PC-3 (cell line): ENCODE measurements around the gene ADARB2. TPM values are rescaled to one million over a fixed set of nuclear protein-coding genes. Genes with fewer than 3 reads are reported as not detected.

Source experiments
- ATAC-seq: fragments of 200-7000 bp; cut with Tn5 transposase; 2 replicates; pipeline ENCODE4 v1.9.1; 2020; ENCODE audit warnings: mild to moderate bottlenecking, moderate library complexity
- BruUV-seq: library from RNA; stranded (reverse); fragments of 400-500 nt; replicated peaks from 2 replicates; lab custom pipeline; 2021; lab: Mats Ljungman, UMichigan
- CTCF ChIA-PET: fragments of 300-600 bp; sonication (Branson Sonifier 250); formaldehyde crosslinking; loops from one replicate; lab custom pipeline; 2022; ENCODE audit warnings: antibody characterized with exemption; lab: Charles Lee
- POLR2A ChIA-PET: fragments of 300-600 bp; sonication (Branson Sonifier 250); formaldehyde crosslinking; loops from one replicate; lab custom pipeline; 2022; ENCODE audit warnings: antibody characterized with exemption; ENCODE audit not compliant: unreplicated experiment; lab: Charles Lee
- DNase-seq: peaks from one replicate; pipeline ENCODE4 v3.0.0-alpha.2; 2015
- H2AFZ ChIP-seq: fragments of 300-600 bp; sonication (generic); 2 replicates; pipeline ENCODE4 v1.6.0; 2016; ENCODE audit warnings: antibody characterized with exemption, low read length
- H3F3A ChIP-seq: fragments of 300-600 bp; sonication (generic); one replicate; pipeline ENCODE4 v1.6.0; 2017; ENCODE audit warnings: antibody characterized with exemption, low read length, control low read depth, mild to moderate bottlenecking; ENCODE audit not compliant: unreplicated experiment
- H3K27ac ChIP-seq: fragments of 300-600 bp; sonication (generic); 2 replicates; pipeline ENCODE4 v1.5.1; 2016; ENCODE audit warnings: mild to moderate bottlenecking, low read length
- H3K27me3 ChIP-seq: fragments of 300-600 bp; sonication (generic); 2 replicates; pipeline ENCODE4 v1.6.1; 2016; ENCODE audit warnings: low read length, mixed read lengths
- H3K36me3 ChIP-seq: fragments of 300-600 bp; sonication (generic); 2 replicates; pipeline ENCODE4 v1.6.1; 2016; ENCODE audit warnings: low read depth, mixed run types, low read length, mixed read lengths
- H3K4me1 ChIP-seq: fragments of 300-600 bp; sonication (generic); 2 replicates; pipeline ENCODE4 v1.5.1; 2016; ENCODE audit warnings: low read length; ENCODE audit not compliant: insufficient read depth
- H3K4me2 ChIP-seq: fragments of 300-600 bp; sonication (generic); 2 replicates; pipeline ENCODE4 v1.6.0; 2016; ENCODE audit warnings: low read length
- H3K4me3 ChIP-seq: fragments of 300-600 bp; sonication (generic); 2 replicates; pipeline ENCODE4 v1.5.1; 2016; ENCODE audit warnings: mild to moderate bottlenecking, low read length, mixed read lengths
- H3K79me2 ChIP-seq: fragments of 300-600 bp; sonication (generic); 2 replicates; pipeline ENCODE4 v1.6.1; 2017; ENCODE audit warnings: low read length, mixed read lengths
- H3K9ac ChIP-seq: fragments of 300-600 bp; sonication (generic); 2 replicates; pipeline ENCODE4 v1.6.0; 2016; ENCODE audit warnings: mild to moderate bottlenecking, low read length
- H3K9me2 ChIP-seq: fragments of 300-600 bp; sonication (generic); replicated peaks from 2 replicates; pipeline ENCODE4 v1.6.1; 2016; ENCODE audit warnings: mixed run types, low read length, mixed read lengths
- H3K9me3 ChIP-seq: fragments of 300-600 bp; sonication (generic); 2 replicates; pipeline ENCODE4 v1.6.1; 2016; ENCODE audit warnings: low read length, mixed read lengths
- H4K20me1 ChIP-seq: fragments of 300-600 bp; sonication (generic); 2 replicates; pipeline ENCODE4 v1.6.1; 2016; ENCODE audit warnings: low read length, mixed read lengths
- CTCF ChIP-seq: fragments of 300-600 bp; sonication (generic); conservative IDR thresholded peaks from 2 replicates; pipeline ENCODE4 v1.5.1; 2017; ENCODE audit warnings: antibody characterized with exemption, low read depth, mild to moderate bottlenecking, low read length
- EZH2 ChIP-seq: fragments of 300-600 bp; sonication (generic); IDR thresholded peaks from one replicate; pipeline ENCODE4 v1.6.1; 2017; ENCODE audit warnings: antibody characterized with exemption, mild to moderate bottlenecking, low read length; ENCODE audit not compliant: unreplicated experiment
- EZH2phosphoT487 ChIP-seq: fragments of 300-600 bp; sonication (generic); IDR thresholded peaks from 2 replicates; pipeline ENCODE4 v1.6.1; 2018; ENCODE audit warnings: mild to moderate bottlenecking, antibody characterized with exemption, low read length, borderline replicate concordance
- intact Hi-C: fragments of 100-400 bp; cut with micrococcal nuclease; formaldehyde crosslinking; loops from 2 replicates; pipeline ENCODE4 v1.9.0; 2023
- total RNA-seq: library from RNA; depleted of rRNA; stranded (reverse); fragments of >200 nt; gene quantifications from 2 replicates; pipeline ENCODE4 v1.2.3, GENCODE V29; 2014

The ADARB2 gene
- total RNA-seq, 1 experiment from 2014 or later, result not detected

- DNase-seq, result no peak
- CTCF ChIA-PET, result no interaction called here
- BruUV-seq, result no TSS peak
These were observed 188.7 kb downstream of the ADARB2 start for GRCh38 chr10:1548596-1548995.

GRCh38 chr10:1548146-1548545 lies 189.2 kb downstream of the ADARB2 start:
- ChIA-PET CTCF (no interaction called here), POLR2A (no interaction called here)
- BruUV-seq, result no TSS peak

More at GRCh38 chr10:1548596-1548995, 188.7 kb downstream of the ADARB2 start:
- H3F3A ChIP-seq, result no peaks in the 10 kb centered on the region
- H3K4me3 ChIP-seq, result no peak overlapping the region
- no peak overlapping the region for H3K4me2 ChIP-seq
- no peaks in the 10 kb centered on the region for H3K36me3 ChIP-seq
- no peak overlapping the region for H3K27ac ChIP-seq
- TF ChIP-seq CTCF (no peak), EZH2phosphoT487 (no peak), EZH2 (no peak)
- H3K4me1 ChIP-seq, result no peaks in the 10 kb centered on the region
- intact Hi-C loops, result no loop called here
- no peak overlapping the region for H3K9ac ChIP-seq
- no peaks in the 10 kb centered on the region for H3K79me2 ChIP-seq
- POLR2A ChIA-PET, result no interaction called here
- ATAC-seq, result no peak
- no peaks in the 10 kb centered on the region for H3K27me3 ChIP-seq
- H3K9me2 ChIP-seq, result no peaks in the 10 kb centered on the region
- no peak overlapping the region for H2AFZ ChIP-seq
- H3K9me3 ChIP-seq, result no peaks in the 10 kb centered on the region
- no peaks in the 10 kb centered on the region for H4K20me1 ChIP-seq

More at GRCh38 chr10:1548146-1548545, 189.2 kb downstream of the ADARB2 start:
- H4K20me1 ChIP-seq, result no peaks in the 10 kb centered on the region
- ATAC-seq (no peak), DNase-seq (no peak)
- H3K9ac ChIP-seq, result no peak overlapping the region
- H2AFZ ChIP-seq, result no peak overlapping the region
- H3K79me2 ChIP-seq, result no peaks in the 10 kb centered on the region
- TF ChIP-seq EZH2 (no peak), CTCF (no peak), EZH2phosphoT487 (no peak)
- intact Hi-C loops, result no loop called here
- no peaks in the 10 kb centered on the region for H3K36me3 ChIP-seq
- no peaks in the 10 kb centered on the region for H3K9me2 ChIP-seq
- H3K27me3 ChIP-seq, result no peaks in the 10 kb centered on the region
- no peak overlapping the region for H3K4me2 ChIP-seq
- no peak overlapping the region for H3K27ac ChIP-seq
- H3F3A ChIP-seq, result no peaks in the 10 kb centered on the region
- no peak overlapping the region for H3K4me3 ChIP-seq
- H3K9me3 ChIP-seq, result no peaks in the 10 kb centered on the region
- no peaks in the 10 kb centered on the region for H3K4me1 ChIP-seq
